ENCODE measurements around the gene SCNN1A.

The SCNN1A gene

DNA sequence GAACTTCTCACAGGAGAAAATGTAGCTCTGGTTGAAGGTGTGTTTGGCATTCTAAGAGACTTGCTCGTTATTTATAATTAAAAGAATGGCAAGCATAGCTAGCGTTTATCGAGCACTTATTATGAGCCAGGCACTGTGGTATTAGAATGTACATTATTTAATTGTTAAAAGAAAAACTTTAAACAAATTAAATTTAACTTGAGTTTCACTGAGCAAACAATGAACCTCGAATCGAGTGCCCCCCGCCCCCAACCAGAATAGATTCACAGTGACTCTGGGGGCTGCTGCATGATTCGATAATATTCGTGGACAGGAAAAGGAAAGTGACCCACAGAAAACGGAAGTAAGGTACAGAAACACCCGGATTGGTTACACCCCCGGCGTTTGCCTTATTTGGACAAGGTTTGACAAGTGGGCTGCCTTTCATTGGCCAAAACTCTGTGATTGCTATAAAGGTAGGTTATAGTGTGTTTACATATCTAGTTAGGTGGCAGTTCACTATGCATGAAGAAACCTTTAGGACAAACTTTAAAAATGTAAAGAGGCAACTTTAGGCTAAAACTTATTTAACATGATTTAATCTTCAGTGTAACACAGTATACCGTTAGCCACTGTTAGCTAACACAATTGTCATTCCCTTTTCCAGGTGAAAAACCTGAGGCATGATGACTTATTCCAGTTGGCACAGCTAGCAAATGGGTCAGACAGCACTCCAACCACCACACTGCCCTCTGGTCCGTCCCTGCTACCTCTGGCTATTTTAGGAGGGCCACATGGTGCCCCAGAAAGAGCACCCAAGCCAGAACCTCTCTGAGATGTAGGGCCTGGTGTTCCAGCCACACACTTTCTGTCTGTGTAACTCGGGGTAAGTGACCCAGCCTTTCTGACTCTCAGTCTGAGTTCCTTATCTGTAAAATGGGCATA lies 7.1 kb downstream of the SCNN1A start:
- no peak for DNase-seq (ENCODE audit: low read depth)

- DNase-seq (ENCODE audit: low read depth) = no peak
These were observed 8.0 kb downstream of the SCNN1A start for GRCh38 chr12:6367065-6367968.

GRCh38 chr12:6364044-6364374 lies 11.4 kb downstream of the SCNN1A start:
- DNase-seq (ENCODE audit: low read depth) = no peak

- peak; percentile 54 for DNase-seq (ENCODE audit: low read depth)
These were observed 11.9 kb downstream of the SCNN1A start for GRCh38 chr12:6363330-6364043.

- DNase-seq (ENCODE audit: low read depth) = no peak
These were observed 12.4 kb downstream of the SCNN1A start for GRCh38 chr12:6363010-6363329.

GRCh38 chr12:6362403-6362802 lies 13.0 kb downstream of the SCNN1A start:
- DNase-seq (ENCODE audit: low read depth) = no peak

DNA sequence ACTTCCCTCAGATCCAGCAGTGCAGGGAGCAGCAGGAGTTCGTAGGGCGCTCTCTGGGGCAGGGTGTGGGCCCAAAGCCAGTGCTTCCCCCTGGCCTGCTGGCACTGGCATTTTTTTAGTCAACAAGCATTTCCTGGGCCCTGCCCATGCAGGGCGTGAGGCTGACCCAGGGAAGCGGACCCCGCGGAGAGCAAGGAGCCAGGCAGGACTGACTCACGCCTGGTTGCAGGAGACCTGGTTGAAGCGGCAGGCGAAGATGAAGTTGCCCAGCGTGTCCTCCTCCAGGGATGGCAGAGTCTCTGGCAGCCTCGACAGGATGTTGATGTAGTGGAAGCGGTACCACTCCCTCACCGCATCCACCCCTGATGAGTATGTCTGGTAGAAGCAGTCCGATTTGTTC lies 13.5 kb downstream of the SCNN1A start:
- no peak for DNase-seq (ENCODE audit: low read depth)

- DNase-seq (ENCODE audit: low read depth) = no peak
These were observed 14.5 kb downstream of the SCNN1A start for GRCh38 chr12:6360578-6361490.

GRCh38 chr12:6360080-6360571 lies 15.2 kb downstream of the SCNN1A start:
- DNase-seq (ENCODE audit: low read depth) = no peak

- no peak for DNase-seq (ENCODE audit: low read depth)
These were observed 16.5 kb downstream of the SCNN1A start for GRCh38 chr12:6358881-6359280.

- no peak for DNase-seq (ENCODE audit: low read depth)
These were observed 19.0 kb downstream of the SCNN1A start for GRCh38 chr12:6356374-6356820.

- DNase-seq (ENCODE audit: low read depth) = no peak
These were observed 19.6 kb downstream of the SCNN1A start for GRCh38 chr12:6355491-6356373.

- DNase-seq (ENCODE audit: low read depth) = no peak
These were observed 20.6 kb downstream of the SCNN1A start for GRCh38 chr12:6354495-6355393.

GRCh38 chr12:6352193-6353173 lies 22.9 kb downstream of the SCNN1A start:
- DNase-seq (ENCODE audit: low read depth) = no peak

- DNase-seq (ENCODE audit: low read depth) = no peak
These were observed 23.7 kb downstream of the SCNN1A start for GRCh38 chr12:6351622-6352021.

DNA sequence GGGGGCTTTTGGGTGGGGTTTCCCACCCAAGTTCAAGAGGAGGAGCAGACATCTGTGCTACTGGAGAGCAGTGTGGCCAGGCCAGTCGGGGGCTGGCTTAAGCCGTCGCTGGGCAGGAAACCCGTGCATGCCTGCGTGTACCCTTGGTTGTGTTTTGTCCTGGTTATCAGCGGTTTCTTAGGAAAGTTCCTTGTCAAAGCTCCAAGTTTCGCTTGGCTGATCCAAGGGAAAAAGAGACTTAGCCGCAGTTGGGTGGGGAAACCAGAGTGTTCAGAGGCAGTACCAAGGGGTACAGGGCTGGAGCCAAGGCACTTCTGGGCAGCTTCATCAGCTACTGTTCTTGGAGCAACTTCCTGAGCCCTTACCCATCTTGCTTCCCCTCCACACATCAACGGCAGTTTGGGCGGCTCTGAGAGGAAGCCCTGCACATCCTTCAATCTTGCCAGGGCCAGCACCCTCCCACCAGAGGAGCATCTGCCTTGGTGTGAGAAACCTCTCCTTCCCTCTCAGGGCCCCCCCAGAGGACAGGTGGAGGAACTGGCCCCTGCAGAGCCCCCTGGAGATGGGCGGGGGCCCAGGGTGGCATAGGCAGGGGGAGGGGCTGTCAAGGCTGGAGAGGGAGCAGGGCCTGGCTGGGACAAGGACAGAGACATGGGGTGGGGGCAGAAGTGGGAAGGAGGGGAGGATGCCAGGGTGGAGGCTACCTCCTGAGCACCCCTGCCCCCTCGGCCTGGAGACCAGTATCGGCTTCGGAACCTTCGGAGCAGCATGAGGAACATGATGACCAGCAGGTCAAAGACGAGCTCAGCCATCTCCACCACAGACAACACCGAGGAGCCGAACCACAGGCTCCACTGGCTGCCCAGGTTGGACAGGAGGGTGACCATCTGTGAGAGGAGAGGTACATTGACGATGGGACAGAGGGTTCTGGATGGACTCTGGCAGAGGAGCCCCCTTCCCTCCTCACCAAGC lies 27.7 kb downstream of the SCNN1A start:
- no peak for DNase-seq (ENCODE audit: low read depth)

GRCh38 chr12:6346942-6347341 lies 28.4 kb downstream of the SCNN1A start:
- no peak for DNase-seq (ENCODE audit: low read depth)
